GM23248 (cell line): ENCODE measurements around the gene CETN1.

Source experiments
- EZH2 ChIP-seq: fragments of 200-600 bp; sonication (generic); IDR thresholded peaks from 2 replicates; pipeline ENCODE4 v1.6.1; 2018; ENCODE audit warnings: antibody characterized with exemption, mild to moderate bottlenecking; ENCODE audit not compliant: insufficient read depth, poor library complexity, severe bottlenecking
- EZH2phosphoT487 ChIP-seq: fragments of 200-600 bp; sonication (generic); IDR thresholded peaks from 2 replicates; pipeline ENCODE4 v1.6.1; 2018; ENCODE audit warnings: antibody characterized with exemption, moderate library complexity, mild to moderate bottlenecking, low read depth; ENCODE audit not compliant: insufficient read depth

- TF ChIP-seq EZH2 (no peak), EZH2phosphoT487 (no peak)
These were observed at the start of gene CETN1 for GRCh38 chr18:580154-580553.
